ENCODE measurements around the gene GLIS2.
"Not testable (repeated sequence)": the region's sequence is repeated elsewhere in the genome, so short reads cannot be mapped to it uniquely, and the experiment has no call there.

Gene GLIS2

GRCh38 chr16:4337540-4338088 is 21.7 kb downstream of the GLIS2 start:
- no peak for DNase-seq

GRCh38 chr16:4338125-4338582 is 22.3 kb downstream of the GLIS2 start:
- DNase-seq = no peak

GRCh38 chr16:4338712-4339299 is 22.9 kb downstream of the GLIS2 start:
- no peak for DNase-seq

GRCh38 chr16:4339455-4339854 is 23.6 kb downstream of the GLIS2 start:
- DNase-seq = no peak

GRCh38 chr16:4339909-4340308 is 24.0 kb downstream of the GLIS2 start:
- peak; percentile 16 for DNase-seq

- no peak for DNase-seq
These were observed 24.6 kb downstream of the GLIS2 start for GRCh38 chr16:4340443-4340842.

GRCh38 chr16:4341250-4341649 is 25.4 kb downstream of the GLIS2 start:
- no peak for DNase-seq

GRCh38 chr16:4342866-4343744 is 27.2 kb downstream of the GLIS2 start:
- no peak for DNase-seq

- not testable (repeated sequence) for DNase-seq
These were observed 28.6 kb downstream of the GLIS2 start for GRCh38 chr16:4344300-4344982.

- DNase-seq = peak; percentile 55
These were observed 29.3 kb downstream of the GLIS2 start for GRCh38 chr16:4344983-4345835.

- DNase-seq = no peak
These were observed 30.2 kb downstream of the GLIS2 start for GRCh38 chr16:4345836-4346781.

- no peak for DNase-seq
These were observed 31.1 kb downstream of the GLIS2 start for GRCh38 chr16:4347010-4347409.

GRCh38 chr16:4347765-4348509 is 32.1 kb downstream of the GLIS2 start:
- no peak for DNase-seq

- DNase-seq = no peak
These were observed 33.5 kb downstream of the GLIS2 start for GRCh38 chr16:4349332-4349731.

- DNase-seq = no peak
These were observed 34.5 kb downstream of the GLIS2 start for GRCh38 chr16:4350365-4350786.

- DNase-seq = peak; percentile 90
These were observed 35.2 kb downstream of the GLIS2 start, which contains the start of gene PAM16 for GRCh38 chr16:4350787-4351659. Gene PAM16 (minus strand): TSS chr16:4351321. CDS start chr16:4351234, 87 bp downstream.

GRCh38 chr16:4351880-4352279 is 36.0 kb downstream of the GLIS2 start:
- DNase-seq = no peak

- no peak for DNase-seq
These were observed 37.0 kb downstream of the GLIS2 start for GRCh38 chr16:4352843-4353242.

GRCh38 chr16:4353675-4354074 is 37.8 kb downstream of the GLIS2 start:
- no peak for DNase-seq
